T-cell (primary cell): ENCODE measurements around the gene SKP2. TPM values are rescaled to one million over a fixed set of nuclear protein-coding genes. Genes with fewer than 3 reads are reported as not detected.

Source experiments
- ATAC-seq, 4 experiments: fragments of 200-7000 bp in 3 of 4; fragments of 150-1000 bp in 1 of 4; cut with Tn5 transposase; replicated peaks in 1 of 4; 1 replicate in 3 of 4; 2 replicates in 1 of 4; pipeline ENCODE4 v1.10.0; 2021; ENCODE audit warnings: moderate library complexity in 3 of 4, mild to moderate bottlenecking in 2 of 4, moderate number of reproducible peaks in 1 of 4
- CTCF ChIA-PET, 2 donors: fragments of 300-600 bp; sonication (Branson Sonifier 250); formaldehyde crosslinking; loops; one replicate each; lab custom pipeline; 2022; ENCODE audit warnings: antibody characterized with exemption in 2 of 2; lab: Charles Lee
- POLR2A ChIA-PET, 2 donors: fragments of 300-600 bp; sonication (Branson Sonifier 250); formaldehyde crosslinking; loops; one replicate each; lab custom pipeline; 2022; ENCODE audit warnings: antibody characterized with exemption in 2 of 2; lab: Charles Lee
- DNase-seq, 35 experiments: peaks; one replicate each; pipeline versions ENCODE4 v3.0.0 to v3.0.0-alpha.2; 2013 to 2023
- H3K27ac ChIP-seq: one replicate; pipeline ENCODE4 v1.5.1; 2013; ENCODE audit warnings: low read length
- H3K27me3 ChIP-seq, 2 experiments: replicated peaks in 1 of 2; 1 replicate in 1 of 2; 2 replicates in 1 of 2; pipeline versions ENCODE4 v1.6.1 to v1.7.0; 2013; ENCODE audit warnings: low read length in 1 of 2, mixed read lengths in 1 of 2; ENCODE audit not compliant: control insufficient read depth in 2 of 2, insufficient read depth in 2 of 2; ENCODE audit errors: extremely low read depth in 1 of 2
- H3K36me3 ChIP-seq, 2 donors: 1 replicate in 1 of 2; 2 replicates in 1 of 2; pipeline versions ENCODE4 v1.6.1 to v1.7.0; 2013; ENCODE audit warnings: low read length in 1 of 2; ENCODE audit not compliant: control insufficient read depth in 2 of 2, insufficient read depth in 1 of 2; ENCODE audit errors: extremely low read depth in 1 of 2
- H3K4me1 ChIP-seq, 2 experiments: 1 replicate in 1 of 2; 2 replicates in 1 of 2; pipeline versions ENCODE4 v1.6.1 to v1.7.0; 2013; ENCODE audit warnings: low read length in 2 of 2, mixed read lengths in 1 of 2; ENCODE audit not compliant: insufficient read depth in 2 of 2, control insufficient read depth in 1 of 2; ENCODE audit errors: extremely low read depth in 1 of 2
- H3K4me3 ChIP-seq, 2 donors: 1 replicate in 1 of 2; 2 replicates in 1 of 2; pipeline versions ENCODE4 v1.5.1 to v1.7.0; 2013; ENCODE audit warnings: mild to moderate bottlenecking in 2 of 2, low read length in 1 of 2, moderate library complexity in 1 of 2; ENCODE audit not compliant: control insufficient read depth in 1 of 2; ENCODE audit errors: extremely low read depth in 1 of 2
- H3K9me3 ChIP-seq: 2 replicates; pipeline ENCODE4 v1.7.0; 2013
- H3K27ac Mint-ChIP-seq, 2 donors: one replicate each; pipeline ENCODE4 v1.8.0; 2020 to 2021; ENCODE audit warnings: mild to moderate bottlenecking in 2 of 2, mixed read lengths in 2 of 2
- H3K27me3 Mint-ChIP-seq, 2 donors: one replicate each; pipeline ENCODE4 v1.8.0; 2021 to 2022; ENCODE audit warnings: mixed read lengths in 2 of 2
- H3K36me3 Mint-ChIP-seq: one replicate; pipeline ENCODE4 v1.8.0; 2021; ENCODE audit warnings: mixed read lengths
- H3K4me1 Mint-ChIP-seq, 3 donors: one replicate each; pipeline ENCODE4 v1.8.0; 2020 to 2022; ENCODE audit warnings: mixed read lengths in 3 of 3, mild to moderate bottlenecking in 1 of 3
- H3K4me3 Mint-ChIP-seq, 3 donors: one replicate each; pipeline ENCODE4 v1.8.0; 2020 to 2022; ENCODE audit warnings: mild to moderate bottlenecking in 3 of 3, mixed read lengths in 3 of 3, moderate library complexity in 3 of 3
- H3K9me3 Mint-ChIP-seq, 3 donors: one replicate each; pipeline ENCODE4 v1.8.0; 2020 to 2022; ENCODE audit warnings: mixed read lengths in 3 of 3
- WGBS: methylation state at CpG from one replicate; pipeline ENCODE4 v1.1.5; 2013; ENCODE audit warnings: missing lambda C conversion rate; ENCODE audit not compliant: insufficient coverage; 5-methylcytosine and 5-hydroxymethylcytosine counted together
- total RNA-seq, 35 experiments: library from RNA in 6 of 35; stranded (reverse) in 6 of 35; fragments of 120-200 nt in 1 of 35; gene quantifications; one replicate each; pipeline versions ENCODE4 v1.2.1 to v1.2.4 and lab custom pipeline; 2013 to 2026

SKP2 gene
- total RNA-seq, 5 donors from 2014 or later (not counting 1 experiment from before 2014, with no cell fraction given) = 12.8 to 26.0 (median 19.6) TPM

GRCh38 chr5:36227046-36227445, 75.1 kb downstream of the SKP2 start:
- POLR2A ChIA-PET = no interaction called here
- H3K27me3 Mint-ChIP-seq = no peaks in the 10 kb centered on the region
- Histone ChIP-seq H3K27me3 (no peaks in the 10 kb centered on the region), H3K9me3 (no peaks in the 10 kb centered on the region), H3K4me3 (no peak overlapping the region), H3K4me1 (no peaks in the 10 kb centered on the region), H3K27ac (no peak overlapping the region), H3K36me3 (peaks cover 0 to 19% of the 10 kb centered on the region in 2 donors)
- ATAC-seq (no peak), DNase-seq (no peak)
- no peak overlapping the region for H3K4me3 Mint-ChIP-seq
- CTCF ChIA-PET = interaction anchor here (0.6 to 1.5 kb wide), 4 partner anchors 12 to 513 kb away, joined by 3 to 5 read pairs (median 3); partner anchors contain the start of gene NADK2 (in 1 of the 2)
- no peaks in the 10 kb centered on the region for H3K9me3 Mint-ChIP-seq
- no peak overlapping the region for H3K27ac Mint-ChIP-seq
- H3K4me1 Mint-ChIP-seq = peaks cover 3 to 9% (median 5%) of the 10 kb centered on the region in 3 donors
- no peaks in the 10 kb centered on the region for H3K36me3 Mint-ChIP-seq

- no peak for ATAC-seq
- H3K36me3 ChIP-seq = peaks cover 0 to 15% of the 10 kb centered on the region in 2 donors
- H3K4me1 ChIP-seq = no peaks in the 10 kb centered on the region
- DNase-seq = no peak
- ChIA-PET CTCF (no interaction called here), POLR2A (interaction anchor here in 1 of 2 donors (0.6 kb wide), 1 partner anchor 73 kb away, joined by 3 read pairs; the partner anchor contains the start of gene RANBP3L)
- H3K27me3 Mint-ChIP-seq = no peaks in the 10 kb centered on the region
- no peak overlapping the region for H3K4me3 ChIP-seq
- 100% methylated on average over 1 of the region's 7 CpGs for WGBS
- no peak overlapping the region for H3K27ac ChIP-seq
- no peak overlapping the region for H3K27ac Mint-ChIP-seq
- H3K9me3 ChIP-seq = no peaks in the 10 kb centered on the region
- H3K4me3 Mint-ChIP-seq = no peak overlapping the region
- no peaks in the 10 kb centered on the region for H3K27me3 ChIP-seq
- peaks cover 8 to 19% (median 10%) of the 10 kb centered on the region in 3 donors for H3K4me1 Mint-ChIP-seq
- no peaks in the 10 kb centered on the region for H3K9me3 Mint-ChIP-seq
- peaks cover 6% of the 10 kb centered on the region for H3K36me3 Mint-ChIP-seq
Measured at GRCh38 chr5:36228505-36228904, 76.6 kb downstream of the SKP2 start.

GRCh38 chr5:36230151-36230790, 78.4 kb downstream of the SKP2 start:
- POLR2A ChIA-PET = interaction anchor here in 1 of 2 donors (0.5 kb wide), 1 partner anchor 317 kb away, joined by 3 read pairs; no protein-coding TSS in a partner anchor
- Mint-ChIP-seq H3K27me3 (no peaks in the 10 kb centered on the region), H3K9me3 (no peaks in the 10 kb centered on the region), H3K27ac (no peak overlapping the region), H3K4me3 (no peak overlapping the region), H3K4me1 (peaks cover 8 to 19% (median 10%) of the 10 kb centered on the region in 3 donors), H3K36me3 (peaks cover 6% of the 10 kb centered on the region)
- Histone ChIP-seq H3K9me3 (no peaks in the 10 kb centered on the region), H3K36me3 (peaks cover 0 to 7% of the 10 kb centered on the region in 2 donors), H3K27me3 (no peaks in the 10 kb centered on the region), H3K4me1 (no peaks in the 10 kb centered on the region), H3K27ac (no peak overlapping the region), H3K4me3 (no peak overlapping the region)
- CTCF ChIA-PET = interaction anchor here in 1 of 2 donors (0.6 kb wide), 2 partner anchors 17 to 260 kb away, joined by 3 to 10 read pairs; no protein-coding TSS in a partner anchor
- DNase-seq (no peak), ATAC-seq (no peak)
- no CpG with 5 or more reads among the region's 1 CpG for WGBS

GRCh38 chr5:36232533-36232932, 80.6 kb downstream of the SKP2 start:
- Histone ChIP-seq H3K36me3 (no peaks in the 10 kb centered on the region), H3K4me1 (no peaks in the 10 kb centered on the region), H3K27me3 (no peaks in the 10 kb centered on the region), H3K4me3 (no peak overlapping the region), H3K9me3 (no peaks in the 10 kb centered on the region), H3K27ac (no peak overlapping the region)
- CTCF ChIA-PET = interaction anchor here in 1 of 2 donors (1.1 kb wide), 1 partner anchor 11 kb away, joined by 3 read pairs; no protein-coding TSS in a partner anchor
- WGBS = 94% methylated on average over 3 of the region's 3 CpGs
- peaks cover 11 to 20% (median 18%) of the 10 kb centered on the region in 3 donors for H3K4me1 Mint-ChIP-seq
- no peaks in the 10 kb centered on the region for H3K9me3 Mint-ChIP-seq
- H3K27ac Mint-ChIP-seq = no peak overlapping the region
- no peak for DNase-seq
- no peak for ATAC-seq
- no peaks in the 10 kb centered on the region for H3K27me3 Mint-ChIP-seq
- H3K36me3 Mint-ChIP-seq = peaks cover 6% of the 10 kb centered on the region
- no peak overlapping the region for H3K4me3 Mint-ChIP-seq
- POLR2A ChIA-PET = no interaction called here

Other genes starting within 250 kb of the SKP2 start
- gene CAPSL, start 213.5 kb upstream of the SKP2 start, total RNA-seq = not detected
- gene UGT3A1, start 160.7 kb upstream of the SKP2 start, total RNA-seq = not detected
- gene UGT3A2, start 85.2 kb upstream of the SKP2 start, total RNA-seq = not detected
- 10 to 100 TPM in 3 of 5 donors, 1 to 10 TPM in 2; 6.3 to 13.7 (median 10.8) TPM for gene LMBRD2, start 224 bp upstream of the SKP2 start, total RNA-seq
- 10 to 100 TPM; 10.3 to 13.9 (median 13.2) TPM for gene NADK2, start 89.8 kb downstream of the SKP2 start, total RNA-seq
- not detected for gene RANBP3L, start 149.8 kb downstream of the SKP2 start, total RNA-seq